Brain microvascular endothelial cell (primary cell): ENCODE data around the gene EIPR1.

ENCODE experiments used
- DNase-seq: peaks from one replicate; pipeline ENCODE4 v3.0.0-alpha.2; 2020
- H3K27ac ChIP-seq: fragments of 250-450 bp; sonication (Bioruptor Pico); 2 replicates; pipeline ENCODE4 v1.5.1; 2020; ENCODE audit warnings: mild to moderate bottlenecking, moderate library complexity
- H3K27me3 ChIP-seq: fragments of 250-450 bp; sonication (Bioruptor Pico); replicated peaks from 2 replicates; pipeline ENCODE4 v1.5.1; 2020; ENCODE audit warnings: mild to moderate bottlenecking
- H3K36me3 ChIP-seq: fragments of 250-450 bp; sonication (Bioruptor Pico); replicated peaks from 2 replicates; pipeline ENCODE4 v1.5.1; 2020; ENCODE audit warnings: mild to moderate bottlenecking
- H3K4me3 ChIP-seq: 2 replicates; pipeline ENCODE4 v1.5.1; 2011; ENCODE audit warnings: low read depth, mild to moderate bottlenecking, control low read depth, low read length, moderate library complexity
- CTCF ChIP-seq: IDR thresholded peaks from 2 replicates; pipeline ENCODE4 v1.5.1; 2011; ENCODE audit warnings: low read depth, mild to moderate bottlenecking, moderate library complexity, low read length, control low read depth, inconsistent platforms; ENCODE audit errors: missing control alignments
- in situ Hi-C: cut with HindIII; loops from 2 replicates; pipeline ENCODE4 v1.10.0; 2017; ENCODE audit warnings: low sequenced_read_pairs, low pct_ligation_motif_present

Gene EIPR1

GRCh38 chr2:3377612-3378432, at the start of gene EIPR1:
TSS of gene EIPR1 (minus strand) at chr2:3377818. CDS start at chr2:3377689, 129 bp downstream.
- no peak for TF ChIP-seq CTCF
- peak; percentile 99 for DNase-seq
- Histone ChIP-seq H3K27ac (peak within 1 kb of the TSS; percentile 76), H3K36me3 (peaks cover 5% of the 10 kb centered on the region), H3K4me3 (peak within 1 kb of the TSS; percentile 99), H3K27me3 (no peaks in the 10 kb centered on the region)
- in situ Hi-C loops = no loop called here

DNA sequence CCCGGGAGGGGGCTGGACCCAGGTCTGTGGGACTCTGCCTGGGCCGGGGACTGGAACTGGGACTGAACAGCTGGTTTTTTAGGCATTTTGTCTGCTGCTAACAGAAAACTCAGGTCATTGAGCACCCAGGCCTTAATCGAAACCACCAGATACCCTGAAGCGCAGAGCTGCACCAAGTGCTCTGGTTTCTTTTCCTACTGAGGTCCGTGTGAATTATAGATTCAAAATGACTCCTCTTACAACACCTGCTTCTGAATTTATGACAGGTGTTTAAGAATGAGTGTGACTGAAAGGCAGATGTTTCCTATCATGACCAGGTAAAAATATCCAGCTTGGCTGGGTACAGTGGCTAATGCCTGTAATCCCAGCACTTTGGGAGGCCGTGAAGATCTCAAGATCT, 49.7 kb upstream of the EIPR1 start:
- Histone ChIP-seq H3K27me3 (no peaks in the 10 kb centered on the region), H3K4me3 (no peak overlapping the region), H3K36me3 (peaks cover 45% of the 10 kb centered on the region), H3K27ac (no peak overlapping the region)
- DNase-seq = no peak
- in situ Hi-C loops = no loop called here
- TF ChIP-seq CTCF = no peak

DNA sequence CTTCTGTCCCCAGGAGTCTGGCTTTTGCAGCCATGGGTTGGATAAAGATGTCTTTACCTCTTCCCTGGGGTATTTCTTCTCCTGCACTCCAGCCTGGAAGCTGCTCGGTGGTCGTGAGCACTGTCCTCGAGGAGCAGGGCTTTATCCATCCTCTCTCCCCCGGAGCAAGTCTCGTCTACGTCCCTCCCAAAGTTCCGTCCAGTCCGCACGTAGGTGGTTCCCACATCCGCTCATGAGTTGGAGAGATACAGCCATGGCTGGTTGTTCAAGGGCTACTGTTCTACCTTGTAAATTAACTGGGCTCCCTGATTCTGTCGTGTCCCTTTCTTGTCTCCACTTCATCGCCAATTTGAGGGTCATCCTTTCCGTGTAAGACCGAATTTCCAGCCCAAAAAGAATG, 49.0 kb upstream of the EIPR1 start:
- no peaks in the 10 kb centered on the region for H3K27me3 ChIP-seq
- peaks cover 45% of the 10 kb centered on the region for H3K36me3 ChIP-seq
- no peak overlapping the region for H3K27ac ChIP-seq
- no peak for TF ChIP-seq CTCF
- in situ Hi-C loops = no loop called here
- no peak overlapping the region for H3K4me3 ChIP-seq
- no peak for DNase-seq

DNA sequence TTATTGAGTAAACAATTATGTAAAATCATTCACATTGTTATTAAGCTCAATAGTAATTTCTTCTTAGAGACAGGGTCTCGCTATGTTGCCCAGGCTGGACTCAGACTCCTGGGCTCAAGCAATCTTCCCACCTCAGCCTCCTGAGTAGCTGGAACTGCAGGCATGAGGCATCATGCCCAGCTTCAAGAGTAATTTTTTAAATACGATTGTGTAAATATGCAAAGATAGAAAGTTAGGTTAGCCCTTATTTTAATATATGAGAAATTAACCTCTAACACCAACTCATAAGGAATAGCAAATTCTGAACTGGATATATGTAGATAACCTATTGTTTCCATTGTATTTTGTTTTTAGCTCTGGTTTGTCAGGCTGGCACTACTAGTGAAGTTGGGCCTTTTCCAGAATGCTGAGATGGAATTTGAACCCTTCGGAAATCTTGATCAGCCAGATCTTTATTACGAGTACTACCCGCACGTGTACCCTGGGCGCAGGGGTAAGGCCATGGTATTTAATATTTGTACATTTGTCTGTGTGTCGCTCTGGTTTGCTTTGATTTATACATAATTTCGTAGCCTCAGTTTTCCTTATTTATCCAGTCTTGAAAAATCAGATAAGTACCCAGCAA, 46.7 kb upstream of the EIPR1 start:
- TF ChIP-seq CTCF = no peak
- H3K4me3 ChIP-seq = no peak overlapping the region
- DNase-seq = no peak
- in situ Hi-C loops = no loop called here
- H3K27me3 ChIP-seq = no peaks in the 10 kb centered on the region
- no peak overlapping the region for H3K27ac ChIP-seq
- H3K36me3 ChIP-seq = peaks cover 43% of the 10 kb centered on the region

DNA sequence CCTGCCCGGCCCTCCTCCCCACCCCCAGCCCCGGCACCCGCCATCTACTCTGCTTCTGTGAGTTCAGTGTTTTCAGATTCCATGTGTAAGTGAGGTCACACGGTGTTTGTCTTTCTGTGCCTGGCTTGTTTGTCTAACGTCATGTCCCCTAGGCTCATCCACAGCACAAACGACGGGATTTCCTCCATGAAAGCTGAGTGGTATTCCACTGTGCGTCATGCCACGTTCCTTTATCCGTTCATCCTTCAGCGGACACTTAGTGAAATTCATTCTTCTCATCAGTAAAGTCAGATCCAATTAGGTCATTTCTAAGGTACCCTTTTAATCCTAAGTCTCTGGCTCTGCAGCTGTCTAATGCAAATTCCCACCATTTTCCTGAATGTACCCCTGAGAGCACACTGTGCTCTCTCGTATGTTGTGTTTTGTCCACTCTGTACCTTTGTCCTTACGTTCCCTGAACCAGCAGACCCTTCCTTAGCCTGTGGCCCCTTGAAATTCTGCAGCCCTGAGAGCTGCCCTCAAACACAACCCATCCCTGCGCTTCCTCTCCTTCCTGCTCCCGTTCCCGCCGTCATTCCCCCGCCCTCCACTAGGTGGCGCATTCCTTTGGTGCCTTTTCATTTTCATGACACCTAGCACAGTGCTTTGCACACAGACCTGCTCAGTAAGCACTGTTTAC, 46.0 kb upstream of the EIPR1 start:
- TF ChIP-seq CTCF = peak; percentile 99
- in situ Hi-C loops = no loop called here
- peak; percentile 49 for DNase-seq
- H3K36me3 ChIP-seq = peaks cover 44% of the 10 kb centered on the region
- H3K27me3 ChIP-seq = no peaks in the 10 kb centered on the region
- no peak overlapping the region for H3K27ac ChIP-seq
- no peak overlapping the region for H3K4me3 ChIP-seq
